ENCODE results near the gene ATRX. TPM values are rescaled to one million over a fixed set of nuclear protein-coding genes. Genes with fewer than 3 reads are reported as not detected.

ATRX gene
- total RNA-seq, 1 donor from 2014 or later = 170 TPM

- Mint-ChIP-seq H3K9me3 (peaks cover 29% of the 10 kb centered on the region), H3K4me1 (no peaks in the 10 kb centered on the region), H3K27ac (no peak overlapping the region), H3K36me3 (peaks cover 25% of the 10 kb centered on the region), H3K4me3 (no peak overlapping the region), H3K27me3 (ENCODE audit: low read depth) (no peaks in the 10 kb centered on the region)
- TF ChIP-seq, protein P1, sequence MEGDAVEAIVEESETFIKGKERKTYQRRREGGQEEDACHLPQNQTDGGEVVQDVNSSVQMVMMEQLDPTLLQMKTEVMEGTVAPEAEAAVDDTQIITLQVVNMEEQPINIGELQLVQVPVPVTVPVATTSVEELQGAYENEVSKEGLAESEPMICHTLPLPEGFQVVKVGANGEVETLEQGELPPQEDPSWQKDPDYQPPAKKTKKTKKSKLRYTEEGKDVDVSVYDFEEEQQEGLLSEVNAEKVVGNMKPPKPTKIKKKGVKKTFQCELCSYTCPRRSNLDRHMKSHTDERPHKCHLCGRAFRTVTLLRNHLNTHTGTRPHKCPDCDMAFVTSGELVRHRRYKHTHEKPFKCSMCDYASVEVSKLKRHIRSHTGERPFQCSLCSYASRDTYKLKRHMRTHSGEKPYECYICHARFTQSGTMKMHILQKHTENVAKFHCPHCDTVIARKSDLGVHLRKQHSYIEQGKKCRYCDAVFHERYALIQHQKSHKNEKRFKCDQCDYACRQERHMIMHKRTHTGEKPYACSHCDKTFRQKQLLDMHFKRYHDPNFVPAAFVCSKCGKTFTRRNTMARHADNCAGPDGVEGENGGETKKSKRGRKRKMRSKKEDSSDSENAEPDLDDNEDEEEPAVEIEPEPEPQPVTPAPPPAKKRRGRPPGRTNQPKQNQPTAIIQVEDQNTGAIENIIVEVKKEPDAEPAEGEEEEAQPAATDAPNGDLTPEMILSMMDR (IDR thresholded peaks at IDR 0.05; ENCODE audit: unreplicated experiment) = no peak
- DNase-seq (ENCODE audit: low spot score in 2 of 2, unreplicated experiment in 2 of 2) = no peak
Measured at GRCh38 chrX:77595848-77596247, 190.2 kb downstream of the ATRX start.

- no peak overlapping the region for H3K4me3 Mint-ChIP-seq
- no peaks in the 10 kb centered on the region for H3K27me3 Mint-ChIP-seq (ENCODE audit: low read depth)
- TF ChIP-seq, protein P1 (IDR thresholded peaks at IDR 0.05; ENCODE audit: unreplicated experiment) = no peak
Measured at GRCh38 chrX:77572322-77572721, 213.7 kb downstream of the ATRX start.

DNA sequence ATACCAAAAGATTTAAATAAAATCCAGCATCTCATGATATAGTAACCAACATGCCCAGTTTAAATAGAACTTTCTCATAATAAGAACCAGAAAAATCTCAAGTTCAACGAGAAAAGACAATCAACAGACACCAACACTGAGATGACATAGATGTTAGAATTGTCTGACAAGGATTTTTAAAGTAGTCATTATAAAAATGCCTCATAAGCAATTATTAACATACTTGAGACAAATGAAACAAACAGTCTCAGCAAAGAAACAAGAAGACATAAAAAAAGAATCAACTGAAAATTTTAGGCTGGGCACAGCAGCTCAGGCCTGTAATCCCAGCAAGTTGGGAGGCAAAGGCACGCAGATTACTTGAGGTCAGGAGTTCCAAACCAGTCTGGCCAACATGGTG lies 220.7 kb downstream of the ATRX start:
- H3K27ac Mint-ChIP-seq = no peak overlapping the region
- H3K27me3 Mint-ChIP-seq (ENCODE audit: low read depth) = no peaks in the 10 kb centered on the region
- no peaks in the 10 kb centered on the region for H3K4me1 Mint-ChIP-seq
- peaks cover 66% of the 10 kb centered on the region for H3K36me3 Mint-ChIP-seq
- no peak overlapping the region for H3K4me3 Mint-ChIP-seq
- no peak for DNase-seq (ENCODE audit: low spot score in 2 of 2, unreplicated experiment in 2 of 2)
- TF ChIP-seq, protein P1 (IDR thresholded peaks at IDR 0.05; ENCODE audit: unreplicated experiment) = no peak
- H3K9me3 Mint-ChIP-seq = peaks cover 67% of the 10 kb centered on the region

More at GRCh38 chrX:77572322-77572721, 213.7 kb downstream of the ATRX start:
- DNase-seq (ENCODE audit: low spot score in 2 of 2, unreplicated experiment in 2 of 2) = no peak
- Mint-ChIP-seq H3K36me3 (peaks cover 32% of the 10 kb centered on the region), H3K9me3 (peaks cover 33% of the 10 kb centered on the region), H3K27ac (no peak overlapping the region), H3K4me1 (no peaks in the 10 kb centered on the region)

DNA sequence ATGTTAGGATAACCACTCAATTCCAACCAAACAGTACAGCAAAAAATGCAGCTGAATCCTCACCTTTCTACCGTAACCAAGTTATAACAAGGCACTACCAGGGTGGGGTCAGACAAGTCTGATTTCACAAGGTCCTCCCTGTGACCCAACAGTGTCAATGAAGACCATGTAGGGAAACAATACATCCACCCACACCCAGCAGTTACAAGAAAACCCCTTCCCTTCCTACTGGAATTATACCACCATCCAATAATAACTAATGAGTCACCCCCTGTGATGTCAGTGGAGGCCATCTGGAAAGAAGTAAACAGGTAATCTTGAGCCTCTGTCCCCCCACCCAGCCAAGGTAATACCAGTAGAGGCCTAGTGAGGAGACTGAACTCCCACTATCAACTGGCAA lies 221.2 kb downstream of the ATRX start:
- no peak for DNase-seq (ENCODE audit: low spot score in 2 of 2, unreplicated experiment in 2 of 2)
- H3K4me3 Mint-ChIP-seq = no peak overlapping the region
- peaks cover 67% of the 10 kb centered on the region for H3K9me3 Mint-ChIP-seq
- no peaks in the 10 kb centered on the region for H3K4me1 Mint-ChIP-seq
- H3K27me3 Mint-ChIP-seq (ENCODE audit: low read depth) = no peaks in the 10 kb centered on the region
- no peak overlapping the region for H3K27ac Mint-ChIP-seq
- TF ChIP-seq, protein P1 (IDR thresholded peaks at IDR 0.05; ENCODE audit: unreplicated experiment) = no peak
- H3K36me3 Mint-ChIP-seq = peaks cover 63% of the 10 kb centered on the region

DNA sequence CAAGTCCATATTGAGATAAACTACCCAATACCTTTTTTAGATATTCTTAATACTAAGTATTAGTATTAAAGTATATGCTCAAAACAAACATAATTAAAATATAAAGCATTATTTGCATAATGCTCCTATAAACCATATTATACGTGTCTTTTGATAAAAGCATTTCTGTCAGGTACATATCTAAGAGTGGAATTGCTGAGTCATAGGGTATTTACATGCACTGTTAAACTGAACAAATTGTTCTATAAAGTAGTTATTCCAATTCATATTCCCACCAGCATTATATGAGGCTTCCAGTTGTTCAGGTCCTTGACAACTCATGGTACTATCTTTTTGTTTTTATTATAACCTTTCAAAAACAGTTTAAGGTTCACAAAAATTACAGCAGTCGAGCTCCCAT lies 224.6 kb downstream of the ATRX start:
- DNase-seq (ENCODE audit: low spot score in 2 of 2, unreplicated experiment in 2 of 2) = no peak
- Mint-ChIP-seq H3K27me3 (ENCODE audit: low read depth) (no peaks in the 10 kb centered on the region), H3K27ac (no peak overlapping the region), H3K36me3 (peaks cover 39% of the 10 kb centered on the region), H3K9me3 (peaks cover 40% of the 10 kb centered on the region), H3K4me1 (no peaks in the 10 kb centered on the region), H3K4me3 (no peak overlapping the region)
- TF ChIP-seq, protein P1 (IDR thresholded peaks at IDR 0.05; ENCODE audit: unreplicated experiment) = no peak

DNA sequence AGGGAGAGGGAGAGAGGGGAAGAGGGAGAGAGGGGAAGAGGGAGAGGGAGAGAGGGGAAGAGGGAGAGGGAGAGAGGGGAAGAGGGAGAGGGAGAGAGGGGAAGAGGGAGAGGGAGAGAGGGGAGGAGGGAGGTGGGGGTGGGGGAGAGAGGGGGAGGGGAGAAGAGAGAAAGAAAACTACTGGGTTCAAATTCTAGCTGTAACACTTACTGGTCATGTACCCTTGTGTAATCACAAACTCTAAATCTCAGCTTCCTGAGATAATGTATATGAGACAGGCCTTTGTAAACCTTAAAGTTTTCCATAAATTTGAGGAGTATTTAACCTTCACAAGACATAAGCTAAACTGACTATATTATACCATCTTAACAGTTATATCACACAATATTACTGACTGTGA lies 229.7 kb downstream of the ATRX start:
- no peak overlapping the region for H3K4me3 Mint-ChIP-seq

More for the DNA sequence above, 229.7 kb downstream of the ATRX start:
- Mint-ChIP-seq H3K27ac (no peak overlapping the region), H3K9me3 (peaks cover 30% of the 10 kb centered on the region), H3K27me3 (ENCODE audit: low read depth) (no peaks in the 10 kb centered on the region), H3K4me1 (no peaks in the 10 kb centered on the region), H3K36me3 (peaks cover 22% of the 10 kb centered on the region)
- no peak for DNase-seq (ENCODE audit: low spot score in 2 of 2, unreplicated experiment in 2 of 2)
- TF ChIP-seq, protein P1 (IDR thresholded peaks at IDR 0.05; ENCODE audit: unreplicated experiment) = no peak
